HCT116 (cell line): ENCODE data around the gene COPS9. TPM values are rescaled to one million over a fixed set of nuclear protein-coding genes. Genes with fewer than 3 reads are reported as not detected.

Source experiments
- ATAC-seq: fragments of 200-7000 bp; cut with Tn5 transposase; 2 replicates; pipeline ENCODE4 v1.9.1; 2020; ENCODE audit warnings: mild to moderate bottlenecking, moderate library complexity
- BruUV-seq: library from RNA; stranded (reverse); fragments of 400-500 nt; replicated peaks from 2 replicates; lab custom pipeline; 2021; lab: Mats Ljungman, UMichigan
- CTCF ChIA-PET: fragments of 300-600 bp; sonication (Branson Sonifier 250); formaldehyde crosslinking; loops from one replicate; lab custom pipeline; 2021; ENCODE audit warnings: antibody characterized with exemption; lab: Charles Lee
- POLR2A ChIA-PET: fragments of 300-600, 350-600 bp; sonication (Branson Sonifier 250); formaldehyde crosslinking; loops from one replicate; lab custom pipeline; 2021; ENCODE audit warnings: antibody characterized with exemption; lab: Charles Lee
- RAD21 ChIA-PET, 2 experiments: fragments of 300-600 bp; sonication (Branson Sonifier 250); formaldehyde crosslinking; loops; one replicate each; lab custom pipeline; 2023; ENCODE audit warnings: low total read pairs in 2 of 2; ENCODE audit not compliant: uncharacterized antibody in 2 of 2, unreplicated experiment in 2 of 2, low non-redundant PET in 1 of 2; lab: Charles Lee
- DNase-seq: peaks from one replicate; pipeline ENCODE4 v3.0.0-alpha.2; 2010; ENCODE audit warnings: low read depth, low spot score
- H2AFZ ChIP-seq: fragments of 200-600 bp; shearing (Covaris generic), sonication (generic); 2 replicates; pipeline ENCODE4 v1.6.1; 2017; ENCODE audit warnings: low read depth, mixed run types, mixed read lengths, antibody characterized with exemption, low read length; ENCODE audit not compliant: poor library complexity, severe bottlenecking
- H3K27ac ChIP-seq: 2 replicates; pipeline ENCODE4 v1.5.1; 2012; ENCODE audit warnings: low read depth, low read length
- H3K27me3 ChIP-seq: fragments of 200-600 bp; sonication (generic); 2 replicates; pipeline ENCODE4 v1.6.1; 2016; ENCODE audit warnings: mixed run types, low read length, mixed read lengths; ENCODE audit not compliant: insufficient read depth
- H3K36me3 ChIP-seq, 2 experiments: fragments of 200-500 bp in 1 of 2; fragments of 200-600 bp in 1 of 2; sonication (Bioruptor generic) in 1 of 2; sonication (generic) in 1 of 2; 2 replicates each; pipeline versions ENCODE4 v1.5.1 to v1.6.1; 2014 to 2016; ENCODE audit warnings: low read length in 2 of 2, inconsistent platforms in 1 of 2, mixed read lengths in 1 of 2, mixed run types in 1 of 2; ENCODE audit not compliant: insufficient read depth in 2 of 2, control insufficient read depth in 1 of 2
- H3K4me1 ChIP-seq, 2 experiments: fragments of 200-600 bp in 1 of 2; sonication (generic) in 1 of 2; 2 replicates each; pipeline versions ENCODE4 v1.5.1 to v1.6.1; 2012 to 2017; ENCODE audit warnings: low read length in 2 of 2, inconsistent platforms in 1 of 2, mild to moderate bottlenecking in 1 of 2, mixed read lengths in 1 of 2, mixed run types in 1 of 2, moderate library complexity in 1 of 2; ENCODE audit not compliant: insufficient read depth in 2 of 2, control insufficient read depth in 1 of 2
- H3K4me2 ChIP-seq: fragments of 200-600 bp; sonication (generic); 2 replicates; pipeline ENCODE4 v1.6.1; 2017; ENCODE audit warnings: mixed run types, low read length, mixed read lengths
- H3K4me3 ChIP-seq, 2 experiments: fragments of 200-600 bp in 1 of 2; sonication (generic) in 1 of 2; replicated peaks in 1 of 2; 2 replicates each; pipeline ENCODE4 v1.5.1; 2011 to 2016; ENCODE audit warnings: low read length in 2 of 2, control low read depth in 1 of 2, low read depth in 1 of 2, mild to moderate bottlenecking in 1 of 2, mixed read lengths in 1 of 2, mixed run types in 1 of 2
- H3K79me2 ChIP-seq: fragments of 200-600 bp; sonication (generic); 2 replicates; pipeline ENCODE4 v1.6.1; 2017; ENCODE audit warnings: mild to moderate bottlenecking, mixed run types, low read length, moderate library complexity, mixed read lengths; ENCODE audit not compliant: insufficient read depth
- H3K9ac ChIP-seq: fragments of 200-600 bp; sonication (generic); 2 replicates; pipeline ENCODE4 v1.6.1; 2016; ENCODE audit warnings: low read length, mixed read lengths
- H3K9me2 ChIP-seq: fragments of 200-600 bp; sonication (generic), shearing (Covaris generic); 2 replicates; pipeline ENCODE4 v1.6.1; 2017; ENCODE audit warnings: mixed run types, mild to moderate bottlenecking, moderate library complexity; ENCODE audit not compliant: insufficient read depth
- H3K9me3 ChIP-seq, 2 experiments: fragments of 200-500 bp in 1 of 2; fragments of 200-600 bp in 1 of 2; sonication (Bioruptor generic) in 1 of 2; sonication (generic) in 1 of 2; 2 replicates each; pipeline ENCODE4 v1.6.1; 2014 to 2017; ENCODE audit warnings: low read length in 2 of 2, mixed read lengths in 2 of 2, inconsistent platforms in 1 of 2, low read depth in 1 of 2, mild to moderate bottlenecking in 1 of 2, mixed run types in 1 of 2, moderate library complexity in 1 of 2; ENCODE audit not compliant: control insufficient read depth in 1 of 2, insufficient read depth in 1 of 2
- H4K20me1 ChIP-seq: fragments of 200-600 bp; sonication (generic), shearing (Covaris generic); 2 replicates; pipeline ENCODE4 v1.6.1; 2017; ENCODE audit warnings: mixed run types, mild to moderate bottlenecking, moderate library complexity; ENCODE audit not compliant: insufficient read depth
- CBX3 ChIP-seq: IDR thresholded peaks from 2 replicates; pipeline ENCODE4 v1.6.1; 2012; ENCODE audit warnings: low read depth
- CEBPB ChIP-seq: IDR thresholded peaks from 2 replicates; pipeline ENCODE4 v1.6.1; 2012; ENCODE audit warnings: low read depth
- EGR1 ChIP-seq: IDR thresholded peaks from 2 replicates; pipeline ENCODE4 v1.6.1; 2012; ENCODE audit warnings: low read depth
- ELF1 ChIP-seq: IDR thresholded peaks from 2 replicates; pipeline ENCODE4 v1.6.1; 2012; ENCODE audit warnings: low read depth, borderline replicate concordance
- EZH2 ChIP-seq: fragments of 200-600 bp; sonication (generic); IDR thresholded peaks from 2 replicates; pipeline ENCODE4 v1.6.1; 2017; ENCODE audit warnings: antibody characterized with exemption, mixed run types
- EZH2phosphoT487 ChIP-seq: fragments of 200-600 bp; IDR thresholded peaks from 2 replicates; pipeline ENCODE4 v1.6.1; 2018; ENCODE audit warnings: antibody characterized with exemption, borderline replicate concordance
- FOSL1 ChIP-seq: IDR thresholded peaks from 2 replicates; pipeline ENCODE4 v1.6.1; 2012; ENCODE audit warnings: low read depth
- JUND ChIP-seq: IDR thresholded peaks from 2 replicates; pipeline ENCODE4 v1.6.1; 2012
- MAX ChIP-seq: IDR thresholded peaks from 2 replicates; pipeline ENCODE4 v1.6.1; 2012
- SP1 ChIP-seq: IDR thresholded peaks from 2 replicates; pipeline ENCODE4 v1.6.1; 2012; ENCODE audit warnings: low read depth
- SRF ChIP-seq: IDR thresholded peaks from 2 replicates; pipeline ENCODE4 v1.6.1; 2012; ENCODE audit warnings: low read depth
- YY1 ChIP-seq: IDR thresholded peaks from 2 replicates; pipeline ENCODE4 v1.6.1; 2011; ENCODE audit warnings: low read length, low read depth, moderate library complexity, mild to moderate bottlenecking; ENCODE audit not compliant: insufficient replicate concordance; ENCODE audit errors: extremely low read depth
- ZBTB33 ChIP-seq: IDR thresholded peaks from 2 replicates; pipeline ENCODE4 v1.6.1; 2011; ENCODE audit warnings: mild to moderate bottlenecking, low read length, moderate library complexity; ENCODE audit not compliant: insufficient replicate concordance; ENCODE audit errors: extremely low read depth
- ZFX ChIP-seq: fragments of 450-650 bp; IDR thresholded peaks from 2 replicates; pipeline ENCODE4 v1.6.1; 2017
- ZNF274 ChIP-seq: fragments of 200-500 bp; sonication (Bioruptor generic); IDR thresholded peaks from 2 replicates; pipeline ENCODE4 v1.6.1; 2014; ENCODE audit warnings: mild to moderate bottlenecking, low read depth, low read length, inconsistent platforms
- intact Hi-C: fragments of 100-400 bp; cut with micrococcal nuclease; formaldehyde crosslinking; loops from 2 replicates; pipeline ENCODE4 v1.10.0; 2022
- total RNA-seq: library from RNA; stranded (reverse); gene quantifications from one replicate; pipeline ENCODE4 v1.2.1, GENCODE V29; 2021; ENCODE audit not compliant: unreplicated experiment
- TF ChIP-seq, protein P1 (sequence below), 3 experiments: fragments of 200-600 bp in 1 of 3; sonication (generic) in 1 of 3; IDR thresholded peaks in 2 of 3; conservative IDR thresholded peaks in 1 of 3; 2 replicates each; pipeline ENCODE4 v1.5.1; 2012 to 2017; ENCODE audit warnings: low read depth in 2 of 3, low read length in 2 of 3, antibody characterized with exemption in 1 of 3, borderline replicate concordance in 1 of 3, control low read depth in 1 of 3, mild to moderate bottlenecking in 1 of 3, mixed read lengths in 1 of 3, mixed run types in 1 of 3, moderate library complexity in 1 of 3; ENCODE audit not compliant: insufficient read depth in 1 of 3
- TF ChIP-seq, protein P2 (sequence below): IDR thresholded peaks from 2 replicates; pipeline ENCODE4 v1.6.1; 2012; ENCODE audit warnings: low read depth

Gene COPS9
- total RNA-seq, 1 experiment from 2014 or later: 111 TPM

DNA sequence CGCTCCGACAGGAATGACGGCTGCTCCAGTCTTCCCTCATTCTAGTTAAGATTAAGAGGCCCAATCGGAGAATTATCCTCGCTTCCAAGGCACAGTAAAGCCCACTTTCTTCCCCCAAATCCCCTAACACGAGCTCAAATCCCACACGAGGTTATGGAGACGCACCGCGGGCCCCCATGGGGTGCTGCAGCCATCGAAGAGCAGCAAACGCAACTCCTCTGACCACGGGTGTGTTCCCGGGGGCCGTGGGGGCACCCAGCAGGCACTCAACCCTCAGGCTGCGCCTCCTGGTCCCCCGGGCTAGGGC is 446 bp downstream of the COPS9 start:
- H4K20me1 ChIP-seq: no peaks in the 10 kb centered on the region
- H3K9ac ChIP-seq: peak overlapping the region; percentile 95
- peak overlapping the region; percentile 34; the same call in 1 of the 2 replicates for H3K27ac ChIP-seq
- DNase-seq (no peak), ATAC-seq (peak; percentile 17)
- H2AFZ ChIP-seq: no peak overlapping the region
- no peak for TF ChIP-seq MAX
- TF ChIP-seq ELF1: no peak
- TF ChIP-seq FOSL1: no peak
- no peak for TF ChIP-seq CEBPB
- no peak for TF ChIP-seq ZNF274
- TF ChIP-seq SP1: no peak
- no peak for TF ChIP-seq CBX3
- TF ChIP-seq EZH2phosphoT487: no peak
- TF ChIP-seq YY1: no peak
- TF ChIP-seq, protein P1, sequence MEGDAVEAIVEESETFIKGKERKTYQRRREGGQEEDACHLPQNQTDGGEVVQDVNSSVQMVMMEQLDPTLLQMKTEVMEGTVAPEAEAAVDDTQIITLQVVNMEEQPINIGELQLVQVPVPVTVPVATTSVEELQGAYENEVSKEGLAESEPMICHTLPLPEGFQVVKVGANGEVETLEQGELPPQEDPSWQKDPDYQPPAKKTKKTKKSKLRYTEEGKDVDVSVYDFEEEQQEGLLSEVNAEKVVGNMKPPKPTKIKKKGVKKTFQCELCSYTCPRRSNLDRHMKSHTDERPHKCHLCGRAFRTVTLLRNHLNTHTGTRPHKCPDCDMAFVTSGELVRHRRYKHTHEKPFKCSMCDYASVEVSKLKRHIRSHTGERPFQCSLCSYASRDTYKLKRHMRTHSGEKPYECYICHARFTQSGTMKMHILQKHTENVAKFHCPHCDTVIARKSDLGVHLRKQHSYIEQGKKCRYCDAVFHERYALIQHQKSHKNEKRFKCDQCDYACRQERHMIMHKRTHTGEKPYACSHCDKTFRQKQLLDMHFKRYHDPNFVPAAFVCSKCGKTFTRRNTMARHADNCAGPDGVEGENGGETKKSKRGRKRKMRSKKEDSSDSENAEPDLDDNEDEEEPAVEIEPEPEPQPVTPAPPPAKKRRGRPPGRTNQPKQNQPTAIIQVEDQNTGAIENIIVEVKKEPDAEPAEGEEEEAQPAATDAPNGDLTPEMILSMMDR (IDR thresholded peaks at IDR 0.05 in 2 of 3, conservative IDR thresholded peaks at IDR 0.05 in 1 of 3; ENCODE audit: borderline replicate concordance in 1 of 3, insufficient read depth in 1 of 3, low read depth in 2 of 3, low read length in 2 of 3): no peak
- no peak for TF ChIP-seq JUND
- TF ChIP-seq, protein P2, sequence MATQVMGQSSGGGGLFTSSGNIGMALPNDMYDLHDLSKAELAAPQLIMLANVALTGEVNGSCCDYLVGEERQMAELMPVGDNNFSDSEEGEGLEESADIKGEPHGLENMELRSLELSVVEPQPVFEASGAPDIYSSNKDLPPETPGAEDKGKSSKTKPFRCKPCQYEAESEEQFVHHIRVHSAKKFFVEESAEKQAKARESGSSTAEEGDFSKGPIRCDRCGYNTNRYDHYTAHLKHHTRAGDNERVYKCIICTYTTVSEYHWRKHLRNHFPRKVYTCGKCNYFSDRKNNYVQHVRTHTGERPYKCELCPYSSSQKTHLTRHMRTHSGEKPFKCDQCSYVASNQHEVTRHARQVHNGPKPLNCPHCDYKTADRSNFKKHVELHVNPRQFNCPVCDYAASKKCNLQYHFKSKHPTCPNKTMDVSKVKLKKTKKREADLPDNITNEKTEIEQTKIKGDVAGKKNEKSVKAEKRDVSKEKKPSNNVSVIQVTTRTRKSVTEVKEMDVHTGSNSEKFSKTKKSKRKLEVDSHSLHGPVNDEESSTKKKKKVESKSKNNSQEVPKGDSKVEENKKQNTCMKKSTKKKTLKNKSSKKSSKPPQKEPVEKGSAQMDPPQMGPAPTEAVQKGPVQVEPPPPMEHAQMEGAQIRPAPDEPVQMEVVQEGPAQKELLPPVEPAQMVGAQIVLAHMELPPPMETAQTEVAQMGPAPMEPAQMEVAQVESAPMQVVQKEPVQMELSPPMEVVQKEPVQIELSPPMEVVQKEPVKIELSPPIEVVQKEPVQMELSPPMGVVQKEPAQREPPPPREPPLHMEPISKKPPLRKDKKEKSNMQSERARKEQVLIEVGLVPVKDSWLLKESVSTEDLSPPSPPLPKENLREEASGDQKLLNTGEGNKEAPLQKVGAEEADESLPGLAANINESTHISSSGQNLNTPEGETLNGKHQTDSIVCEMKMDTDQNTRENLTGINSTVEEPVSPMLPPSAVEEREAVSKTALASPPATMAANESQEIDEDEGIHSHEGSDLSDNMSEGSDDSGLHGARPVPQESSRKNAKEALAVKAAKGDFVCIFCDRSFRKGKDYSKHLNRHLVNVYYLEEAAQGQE: no peak
- TF ChIP-seq EGR1: no peak
- TF ChIP-seq ZFX: no peak
- no peak for TF ChIP-seq EZH2
- TF ChIP-seq ZBTB33: no peak
- no peak for TF ChIP-seq SRF
- H3K79me2 ChIP-seq: peaks cover 31% of the 10 kb centered on the region
- H3K9me2 ChIP-seq: no peaks in the 10 kb centered on the region
- POLR2A ChIA-PET: no interaction called here
- peaks cover 16 to 21% of the 10 kb centered on the region in 2 experiments; a peak in 3 of 4 replicates for H3K36me3 ChIP-seq
- H3K27me3 ChIP-seq: no peaks in the 10 kb centered on the region
- intact Hi-C loops: no loop called here
- H3K4me2 ChIP-seq: peak overlapping the region; percentile 93
- no TSS peak for BruUV-seq
- H3K9me3 ChIP-seq: no peaks in the 10 kb centered on the region
- peaks cover 7 to 18% of the 10 kb centered on the region in 2 experiments; a peak in 3 of 4 replicates for H3K4me1 ChIP-seq
- CTCF ChIA-PET: no interaction called here
- RAD21 ChIA-PET: no interaction called here
- peak overlapping the region; percentile 67 to 99 for H3K4me3 ChIP-seq
